Forelimb muscle (tissue), 1 donor: ENCODE measurements around the gene TAS2R20. TPM values are rescaled to one million over a fixed set of nuclear protein-coding genes. Genes with fewer than 3 reads are reported as not detected.
"Not testable (repeated sequence)": the region's sequence is repeated elsewhere in the genome, so short reads cannot be mapped to it uniquely, and the experiment has no call there.

Experiments
- DNase-seq: peaks from one replicate; pipeline ENCODE4 v3.0.0-alpha.2; 2013; ENCODE audit warnings: low read depth
- polyA plus RNA-seq: library from polyadenylated mRNA; unstranded; fragments of 120-200 nt; gene quantifications from one replicate; pipeline ENCODE4 v1.2.1, GENCODE V29; 2013; ENCODE audit not compliant: insufficient read length

TAS2R20 gene, protein sequence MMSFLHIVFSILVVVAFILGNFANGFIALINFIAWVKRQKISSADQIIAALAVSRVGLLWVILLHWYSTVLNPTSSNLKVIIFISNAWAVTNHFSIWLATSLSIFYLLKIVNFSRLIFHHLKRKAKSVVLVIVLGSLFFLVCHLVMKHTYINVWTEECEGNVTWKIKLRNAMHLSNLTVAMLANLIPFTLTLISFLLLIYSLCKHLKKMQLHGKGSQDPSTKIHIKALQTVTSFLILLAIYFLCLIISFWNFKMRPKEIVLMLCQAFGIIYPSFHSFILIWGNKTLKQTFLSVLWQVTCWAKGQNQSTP
- polyA plus RNA-seq: 1.4 TPM

DNA sequence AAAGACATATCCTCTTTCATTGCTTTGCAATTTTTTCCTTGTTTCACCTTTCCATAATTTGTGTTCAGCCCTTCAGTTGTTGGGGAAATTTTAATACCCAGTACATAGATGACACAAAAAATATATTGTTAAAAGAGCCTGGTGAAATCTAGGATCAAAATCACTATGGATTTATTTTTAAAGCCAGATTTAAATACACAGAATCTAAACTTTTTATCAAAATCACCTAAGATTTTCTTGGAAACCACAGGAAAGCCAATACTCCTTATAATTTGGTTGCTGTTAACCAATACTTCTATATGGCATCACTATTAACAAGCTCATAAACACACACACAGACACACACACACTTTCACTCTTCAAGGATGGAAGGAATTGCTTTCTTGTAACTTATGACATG is at the start of gene TAS2R20:
TAS2R20 (minus strand) TSS at position 101 of the 400 bp plus-strand sequence. CDS start 429 bp downstream, outside the sequence.
- no peak for DNase-seq

GRCh38 chr12:11041366-11041765 is 43.3 kb upstream of the TAS2R20 start:
- DNase-seq: not testable (repeated sequence)

- DNase-seq: no peak
Measured at GRCh38 chr12:11040162-11040561, 42.1 kb upstream of the TAS2R20 start.

- no peak for DNase-seq
Measured at GRCh38 chr12:11039171-11039570, 41.1 kb upstream of the TAS2R20 start.

- DNase-seq: not testable (repeated sequence)
Measured at GRCh38 chr12:11033959-11034358, 35.9 kb upstream of the TAS2R20 start.

GRCh38 chr12:11031307-11031706 is 33.2 kb upstream of the TAS2R20 start, which contains the start of gene TAS2R31:
Gene TAS2R31, minus strand, starts transcription at chr12:11031407. Its CDS starts 72 bp downstream, at chr12:11031335.
- DNase-seq: no peak

- no peak for DNase-seq
Measured at GRCh38 chr12:11026118-11026517, 28.0 kb upstream of the TAS2R20 start.

- no peak for DNase-seq
Measured at GRCh38 chr12:11023387-11023786, 25.3 kb upstream of the TAS2R20 start.

DNA sequence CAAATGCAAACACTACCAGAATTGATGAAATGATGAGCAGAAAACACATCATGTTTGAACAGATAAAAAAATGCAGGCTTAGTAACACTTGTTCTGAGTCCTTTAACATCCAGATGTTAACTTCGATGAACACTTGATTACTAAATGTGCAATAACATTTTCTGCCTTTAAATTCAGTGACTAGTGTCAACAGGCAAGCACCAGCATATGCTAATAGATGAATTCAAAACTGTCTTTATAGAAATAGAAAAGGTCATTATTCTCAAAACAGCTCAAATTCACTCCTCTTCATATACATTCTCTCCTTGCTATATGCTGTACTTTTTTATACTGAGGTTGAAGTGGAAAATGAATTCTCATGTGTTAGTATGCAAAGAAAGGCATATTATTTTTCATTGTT is 24.4 kb upstream of the TAS2R20 start, which contains the start of gene TAS2R19:
TAS2R19 (minus strand) TSS at position 101 of the 400 bp plus-strand sequence; CDS start at position 52, 49 bp downstream.
- no peak for DNase-seq

GRCh38 chr12:11016937-11017336 is 18.8 kb upstream of the TAS2R20 start:
- DNase-seq: no peak

- DNase-seq: no peak
Measured at GRCh38 chr12:11015775-11016430, 17.8 kb upstream of the TAS2R20 start.

DNA sequence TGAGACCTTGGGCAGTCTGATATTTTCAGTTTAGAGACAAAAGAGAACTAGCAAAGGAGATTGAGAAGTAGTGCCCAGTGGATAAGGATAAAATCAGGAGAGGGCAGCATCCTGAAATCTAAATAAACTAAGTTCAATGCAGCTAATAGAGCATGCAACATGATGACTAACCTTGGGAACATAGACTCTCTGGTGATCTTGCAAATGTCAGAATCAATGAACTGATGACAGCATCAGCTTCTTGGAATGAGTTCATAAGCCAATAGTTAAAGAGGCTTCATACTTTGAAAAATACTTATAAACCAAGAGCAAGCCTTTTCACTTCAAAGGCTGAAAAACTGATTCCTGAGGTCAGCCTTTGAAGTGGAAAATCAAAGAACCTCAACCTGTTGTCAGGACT is 16.1 kb upstream of the TAS2R20 start:
- DNase-seq: no peak

GRCh38 chr12:11007608-11008007 is 9.5 kb upstream of the TAS2R20 start:
- DNase-seq: no peak

- DNase-seq: no peak
Measured at GRCh38 chr12:10994307-10994706, 3.8 kb downstream of the TAS2R20 start.

DNA sequence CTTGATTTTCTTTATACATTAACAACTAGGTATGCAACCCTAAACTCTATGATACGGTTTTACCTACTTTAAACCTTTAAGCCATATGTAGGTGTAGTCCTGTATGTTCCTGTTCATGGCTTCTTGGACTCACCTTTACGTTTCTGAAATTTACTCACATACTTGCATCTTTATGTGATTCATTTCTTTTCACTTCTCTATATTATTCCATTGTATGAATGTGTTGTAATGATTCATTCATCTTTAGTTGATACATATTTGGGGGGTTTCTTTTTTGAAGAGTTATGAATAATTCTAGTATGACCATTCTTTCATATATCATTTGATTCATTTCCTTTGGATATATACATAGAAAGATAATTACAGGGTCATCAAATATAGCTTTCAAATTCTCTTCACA is 9.0 kb downstream of the TAS2R20 start:
- DNase-seq: no peak

DNA sequence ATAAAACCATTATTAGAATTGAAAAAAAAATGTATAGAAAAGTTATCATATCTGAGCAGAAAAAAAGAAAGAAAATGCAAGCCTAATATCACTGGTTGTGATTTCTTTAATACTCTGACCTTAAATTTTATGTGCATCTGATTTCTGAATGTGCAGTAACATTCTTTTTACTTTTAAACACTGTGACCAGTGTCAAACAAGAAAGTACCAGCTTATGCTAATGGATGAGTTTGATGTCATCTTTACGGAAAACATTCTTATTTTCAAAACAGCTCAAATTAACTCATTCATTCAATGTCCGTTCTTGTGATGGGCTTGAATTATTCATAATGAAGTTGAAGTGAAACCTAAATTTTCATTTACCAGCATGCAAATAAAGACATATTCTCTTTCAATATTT is 11.3 kb downstream of the TAS2R20 start, which contains the start of gene TAS2R50:
TAS2R50 (minus strand) TSS at position 101 of the 400 bp plus-strand sequence; CDS start at position 49, 52 bp downstream.
- no peak for DNase-seq

GRCh38 chr12:10982244-10982643 is 15.9 kb downstream of the TAS2R20 start:
- DNase-seq: no peak

GRCh38 chr12:10974965-10975364 is 23.1 kb downstream of the TAS2R20 start:
- DNase-seq: no peak

- no peak for DNase-seq
Measured at GRCh38 chr12:10968765-10969456, 29.2 kb downstream of the TAS2R20 start.

DNA sequence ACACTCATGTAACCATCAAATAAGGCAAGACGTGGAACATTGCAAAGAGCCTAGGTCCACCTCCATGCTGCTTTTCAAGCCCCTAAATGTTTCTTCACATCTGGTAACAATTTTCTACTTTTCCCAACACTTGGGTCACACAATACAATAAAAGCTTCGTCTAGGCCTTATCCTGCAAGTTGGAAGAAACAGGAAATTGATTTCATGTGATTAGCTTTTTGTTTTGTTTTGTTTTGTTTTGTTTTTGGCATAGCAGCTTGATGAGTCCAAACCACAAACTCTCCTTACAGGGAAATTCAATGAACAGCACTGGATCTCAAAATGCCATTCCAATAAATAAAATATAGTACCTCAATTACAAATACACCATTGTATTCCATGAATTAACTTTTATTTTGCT is 30.7 kb downstream of the TAS2R20 start:
- DNase-seq: no peak

DNA sequence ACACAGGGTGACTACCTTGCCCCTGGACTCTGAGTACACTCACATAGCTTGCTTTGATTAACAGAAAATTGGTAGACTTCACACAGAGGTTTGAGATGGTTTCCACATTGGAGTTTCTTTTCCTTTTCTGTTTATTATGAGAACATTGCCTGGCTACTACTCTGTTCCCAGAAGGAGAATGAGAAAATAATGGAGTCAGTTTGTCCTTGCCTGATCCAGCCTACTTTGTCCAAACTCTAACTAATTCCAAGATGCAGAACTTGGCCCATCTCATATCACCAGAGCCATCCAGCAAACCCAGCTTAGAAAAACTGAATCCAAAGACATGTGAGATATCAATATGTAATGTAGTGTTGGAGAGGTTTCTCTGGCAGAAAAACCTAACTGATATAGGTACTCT is 31.8 kb downstream of the TAS2R20 start:
- no peak for DNase-seq

GRCh38 chr12:10965476-10965875 is 32.6 kb downstream of the TAS2R20 start:
- DNase-seq: no peak
